WTC11 (cell line): ENCODE results near the gene ATP9B. TPM values are rescaled to one million over a fixed set of nuclear protein-coding genes. Genes with fewer than 3 reads are reported as not detected.

Experiments
- ATAC-seq: fragments of 200-7000 bp; cut with Tn5 transposase; 2 replicates; pipeline ENCODE4 v1.10.0; 2021; ENCODE audit warnings: mild to moderate bottlenecking, moderate library complexity
- CTCF ChIA-PET: fragments of 300-600 bp; sonication (Branson Sonifier 250); formaldehyde crosslinking; loops from one replicate; lab custom pipeline; 2021; ENCODE audit warnings: antibody characterized with exemption; lab: Charles Lee
- POLR2A ChIA-PET: fragments of 350-600 bp; sonication (Branson Sonifier 250); formaldehyde crosslinking; loops from one replicate; lab custom pipeline; 2021; ENCODE audit warnings: antibody characterized with exemption; lab: Charles Lee
- DNase-seq: peaks from one replicate; pipeline ENCODE4 v3.0.0; 2021; ENCODE audit warnings: low spot score
- H3K27ac Mint-ChIP-seq: 2 replicates; pipeline ENCODE4 v1.8.0; 2021; ENCODE audit warnings: mixed read lengths
- H3K27me3 Mint-ChIP-seq: 2 replicates; pipeline ENCODE4 v1.8.0; 2021; ENCODE audit warnings: low read depth, mild to moderate bottlenecking, moderate library complexity, mixed read lengths
- H3K36me3 Mint-ChIP-seq: 2 replicates; pipeline ENCODE4 v1.8.0; 2021; ENCODE audit warnings: mixed read lengths
- H3K4me1 Mint-ChIP-seq: 2 replicates; pipeline ENCODE4 v1.8.0; 2022; ENCODE audit warnings: mixed read lengths
- H3K4me3 Mint-ChIP-seq: 2 replicates; pipeline ENCODE4 v1.8.0; 2021; ENCODE audit warnings: mild to moderate bottlenecking, moderate library complexity, mixed read lengths
- H3K9me3 Mint-ChIP-seq: 2 replicates; pipeline ENCODE4 v1.8.0; 2021; ENCODE audit warnings: mixed read lengths
- CREB1 ChIP-seq: sonication (generic); formaldehyde crosslinking; IDR thresholded peaks from 2 replicates; pipeline ENCODE4 v1.8.0; 2023; ENCODE audit warnings: mild to moderate bottlenecking, missing genetic modification reagents
- CREM ChIP-seq: sonication (generic); formaldehyde crosslinking; IDR thresholded peaks from 2 replicates; pipeline ENCODE4 v1.8.1; 2022; ENCODE audit warnings: mild to moderate bottlenecking, missing genetic modification reagents, moderate library complexity
- EMX1 ChIP-seq: fragments of 250-450 bp; sonication (Bioruptor Pico); IDR thresholded peaks from 2 replicates; pipeline ENCODE4 v1.8.0; 2021; ENCODE audit warnings: mild to moderate bottlenecking
- ETV6 ChIP-seq: sonication (generic); formaldehyde crosslinking; IDR thresholded peaks from 2 replicates; pipeline ENCODE4 v1.8.1; 2022; ENCODE audit warnings: mild to moderate bottlenecking, missing genetic modification reagents
- GABPB1 ChIP-seq: sonication (generic); formaldehyde crosslinking; IDR thresholded peaks from 2 replicates; pipeline ENCODE4 v1.8.1; 2023; ENCODE audit warnings: mild to moderate bottlenecking, missing genetic modification reagents
- JAZF1 ChIP-seq: fragments of 250-450 bp; sonication (Bioruptor Pico); IDR thresholded peaks from 2 replicates; pipeline ENCODE4 v1.9.0; 2021; ENCODE audit warnings: moderate library complexity, mild to moderate bottlenecking, inconsistent platforms
- MXD4 ChIP-seq: fragments of 250-450 bp; sonication (Bioruptor Pico); IDR thresholded peaks from 2 replicates; pipeline ENCODE4 v1.8.0; 2021; ENCODE audit warnings: mild to moderate bottlenecking, moderate library complexity, borderline replicate concordance
- NFYB ChIP-seq: sonication (generic); formaldehyde crosslinking; conservative IDR thresholded peaks from 2 replicates; pipeline ENCODE4 v1.8.0; 2022; ENCODE audit warnings: low read depth, missing genetic modification reagents
- NR2C2 ChIP-seq: sonication (generic); formaldehyde crosslinking; IDR thresholded peaks from 2 replicates; pipeline ENCODE4 v1.8.0; 2022; ENCODE audit warnings: mild to moderate bottlenecking, missing genetic modification reagents
- PRRX2 ChIP-seq: fragments of 250-450 bp; sonication (Bioruptor Pico); IDR thresholded peaks from 2 replicates; pipeline ENCODE4 v1.8.0; 2021; ENCODE audit warnings: mild to moderate bottlenecking
- SMAD3 ChIP-seq: sonication (generic); formaldehyde crosslinking; IDR thresholded peaks from 2 replicates; pipeline ENCODE4 v1.8.0; 2022; ENCODE audit warnings: missing genetic modification reagents, mild to moderate bottlenecking, borderline replicate concordance
- SP1 ChIP-seq: sonication (generic); formaldehyde crosslinking; conservative IDR thresholded peaks from 2 replicates; pipeline ENCODE4 v1.8.1; 2022; ENCODE audit warnings: missing genetic modification reagents
- TEAD1 ChIP-seq: sonication (generic); formaldehyde crosslinking; IDR thresholded peaks from 2 replicates; pipeline ENCODE4 v1.8.0; 2022; ENCODE audit warnings: mild to moderate bottlenecking, missing genetic modification reagents
- TP53 ChIP-seq: sonication (generic); formaldehyde crosslinking; IDR thresholded peaks from 2 replicates; pipeline ENCODE4 v1.8.1; 2023; ENCODE audit warnings: mild to moderate bottlenecking, missing genetic modification reagents
- ZNF423 ChIP-seq: fragments of 250-450 bp; sonication (Bioruptor Pico); IDR thresholded peaks from 2 replicates; pipeline ENCODE4 v2.1.2; 2022; ENCODE audit warnings: mild to moderate bottlenecking, moderate library complexity
- total RNA-seq: library from RNA; stranded (reverse); gene quantifications from 3 replicates; pipeline ENCODE4 v1.2.3, GENCODE V29; 2021
- TF ChIP-seq, protein P1 (sequence below): sonication (generic); formaldehyde crosslinking; IDR thresholded peaks from 2 replicates; pipeline ENCODE4 v1.8.1; 2023; ENCODE audit warnings: mild to moderate bottlenecking, missing genetic modification reagents, moderate library complexity
- TF ChIP-seq, protein P2 (sequence below): sonication (generic); formaldehyde crosslinking; IDR thresholded peaks from 2 replicates; pipeline ENCODE4 v1.8.0; 2022; ENCODE audit warnings: mild to moderate bottlenecking, missing genetic modification reagents
- TF ChIP-seq, protein P3 (sequence below): sonication (generic); formaldehyde crosslinking; IDR thresholded peaks from 2 replicates; pipeline ENCODE4 v1.8.0; 2023; ENCODE audit warnings: missing genetic modification reagents
- TF ChIP-seq, protein P4 (sequence below): fragments of 250-450 bp; sonication (Bioruptor Pico); IDR thresholded peaks from 2 replicates; pipeline ENCODE4 v1.9.0; 2021; ENCODE audit warnings: moderate library complexity, mild to moderate bottlenecking, inconsistent platforms, borderline replicate concordance
- TF ChIP-seq, protein P5 (sequence below): sonication (generic); formaldehyde crosslinking; IDR thresholded peaks from 2 replicates; pipeline ENCODE4 v1.8.1; 2022; ENCODE audit warnings: mild to moderate bottlenecking, moderate library complexity, missing genetic modification reagents
- TF ChIP-seq, protein P6 (sequence below): fragments of 200-600 bp; IDR thresholded peaks from 2 replicates; pipeline ENCODE4 v1.8.0; 2022; ENCODE audit warnings: antibody characterized with exemption
- TF ChIP-seq, protein P7 (sequence below): sonication (generic); formaldehyde crosslinking; IDR thresholded peaks from 2 replicates; pipeline ENCODE4 v1.8.1; 2022; ENCODE audit warnings: mild to moderate bottlenecking, missing genetic modification reagents, moderate library complexity, borderline replicate concordance
- TF ChIP-seq, protein P8 (sequence below): sonication (generic); formaldehyde crosslinking; IDR thresholded peaks from 2 replicates; pipeline ENCODE4 v1.8.0; 2023; ENCODE audit warnings: missing genetic modification reagents, mild to moderate bottlenecking, borderline replicate concordance
- TF ChIP-seq, protein P9 (sequence below): sonication (generic); formaldehyde crosslinking; IDR thresholded peaks from 2 replicates; pipeline ENCODE4 v1.8.1; 2023; ENCODE audit warnings: mild to moderate bottlenecking, missing genetic modification reagents, moderate library complexity

ATP9B gene
- total RNA-seq, 1 experiment from 2014 or later = 19.0 TPM

DNA sequence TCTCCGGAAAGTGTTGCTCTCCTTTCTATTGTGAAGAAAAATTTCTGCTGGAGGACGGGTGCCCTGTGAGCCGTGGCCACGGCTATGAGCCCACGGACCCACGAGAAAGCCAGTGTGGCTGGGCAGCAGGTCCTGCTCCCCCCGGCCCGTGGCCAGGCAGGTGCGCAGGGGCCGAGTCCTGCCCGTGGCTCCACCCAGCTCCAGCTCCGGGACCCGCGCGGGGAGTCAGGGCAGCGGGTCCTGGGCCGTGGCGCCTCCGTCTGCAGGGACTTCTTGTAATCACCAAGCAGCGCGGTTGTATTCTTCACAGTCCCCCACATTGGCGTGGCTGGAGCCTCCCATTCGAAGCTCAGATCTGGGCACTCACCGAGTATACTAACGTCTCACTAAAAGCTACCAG lies 46.6 kb upstream of the ATP9B start (continued):
- TF ChIP-seq, protein P1, sequence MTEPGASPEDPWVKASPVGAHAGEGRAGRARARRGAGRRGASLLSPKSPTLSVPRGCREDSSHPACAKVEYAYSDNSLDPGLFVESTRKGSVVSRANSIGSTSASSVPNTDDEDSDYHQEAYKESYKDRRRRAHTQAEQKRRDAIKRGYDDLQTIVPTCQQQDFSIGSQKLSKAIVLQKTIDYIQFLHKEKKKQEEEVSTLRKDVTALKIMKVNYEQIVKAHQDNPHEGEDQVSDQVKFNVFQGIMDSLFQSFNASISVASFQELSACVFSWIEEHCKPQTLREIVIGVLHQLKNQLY (CRISPR knock-in tag) = no peak

DNA sequence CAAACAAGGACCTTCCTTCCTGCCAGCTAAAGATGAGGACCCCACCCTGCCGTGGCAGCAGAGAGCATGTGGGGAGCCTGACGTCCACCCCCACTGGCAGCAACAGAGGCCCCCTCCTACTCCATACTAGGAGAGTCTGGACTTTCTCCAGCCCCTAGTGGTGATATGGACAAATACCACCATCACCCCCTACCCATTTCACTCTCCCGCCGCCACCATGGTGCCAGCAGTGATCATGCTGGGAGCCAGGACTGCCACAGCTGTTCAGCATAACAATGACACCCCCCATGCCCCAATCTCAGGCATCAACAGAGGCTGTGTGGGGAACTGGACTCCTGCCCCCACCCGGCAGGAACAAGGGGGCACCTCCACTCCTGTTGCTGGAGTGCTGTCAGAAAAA lies 42.7 kb upstream of the ATP9B start:
- CTCF ChIA-PET = interaction anchor here (0.5 to 1.5 kb wide), 8 partner anchors 20 to 1184 kb away, joined by 3 to 6 read pairs (median 3); no protein-coding TSS in a partner anchor
- DNase-seq (peak; percentile 57), ATAC-seq (peak; percentile 98)
- H3K36me3 Mint-ChIP-seq = peaks cover 18% of the 10 kb centered on the region
- TF ChIP-seq, protein P2, sequence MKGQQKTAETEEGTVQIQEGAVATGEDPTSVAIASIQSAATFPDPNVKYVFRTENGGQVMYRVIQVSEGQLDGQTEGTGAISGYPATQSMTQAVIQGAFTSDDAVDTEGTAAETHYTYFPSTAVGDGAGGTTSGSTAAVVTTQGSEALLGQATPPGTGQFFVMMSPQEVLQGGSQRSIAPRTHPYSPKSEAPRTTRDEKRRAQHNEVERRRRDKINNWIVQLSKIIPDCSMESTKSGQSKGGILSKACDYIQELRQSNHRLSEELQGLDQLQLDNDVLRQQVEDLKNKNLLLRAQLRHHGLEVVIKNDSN (CRISPR knock-in tag) = no peak
- TF ChIP-seq, protein P3, sequence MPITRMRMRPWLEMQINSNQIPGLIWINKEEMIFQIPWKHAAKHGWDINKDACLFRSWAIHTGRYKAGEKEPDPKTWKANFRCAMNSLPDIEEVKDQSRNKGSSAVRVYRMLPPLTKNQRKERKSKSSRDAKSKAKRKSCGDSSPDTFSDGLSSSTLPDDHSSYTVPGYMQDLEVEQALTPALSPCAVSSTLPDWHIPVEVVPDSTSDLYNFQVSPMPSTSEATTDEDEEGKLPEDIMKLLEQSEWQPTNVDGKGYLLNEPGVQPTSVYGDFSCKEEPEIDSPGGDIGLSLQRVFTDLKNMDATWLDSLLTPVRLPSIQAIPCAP (CRISPR knock-in tag) = no peak
- no peak for TF ChIP-seq NFYB
- TF ChIP-seq EMX1 = no peak
- TF ChIP-seq NR2C2 (CRISPR knock-in tag) = no peak
- no peak for TF ChIP-seq TEAD1 (CRISPR knock-in tag)
- TF ChIP-seq, protein P4, sequence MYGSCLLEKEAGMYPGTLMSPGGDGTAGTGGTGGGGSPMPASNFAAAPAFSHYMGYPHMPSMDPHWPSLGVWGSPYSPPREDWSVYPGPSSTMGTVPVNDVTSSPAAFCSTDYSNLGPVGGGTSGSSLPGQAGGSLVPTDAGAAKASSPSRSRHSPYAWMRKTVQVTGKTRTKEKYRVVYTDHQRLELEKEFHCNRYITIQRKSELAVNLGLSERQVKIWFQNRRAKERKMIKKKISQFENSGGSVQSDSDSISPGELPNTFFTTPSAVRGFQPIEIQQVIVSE = no peak
- no peak for TF ChIP-seq MXD4 (CRISPR knock-in tag)
- no peak for TF ChIP-seq ETV6 (CRISPR knock-in tag)
- 0 out of 2 replicates have a peak, but pooled peaks have one; percentile 39 for TF ChIP-seq SP1 (CRISPR knock-in tag)
- no peak for TF ChIP-seq CREM (CRISPR knock-in tag)
- TF ChIP-seq, protein P5, sequence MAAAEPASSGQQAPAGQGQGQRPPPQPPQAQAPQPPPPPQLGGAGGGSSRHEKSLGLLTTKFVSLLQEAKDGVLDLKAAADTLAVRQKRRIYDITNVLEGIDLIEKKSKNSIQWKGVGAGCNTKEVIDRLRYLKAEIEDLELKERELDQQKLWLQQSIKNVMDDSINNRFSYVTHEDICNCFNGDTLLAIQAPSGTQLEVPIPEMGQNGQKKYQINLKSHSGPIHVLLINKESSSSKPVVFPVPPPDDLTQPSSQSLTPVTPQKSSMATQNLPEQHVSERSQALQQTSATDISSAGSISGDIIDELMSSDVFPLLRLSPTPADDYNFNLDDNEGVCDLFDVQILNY (CRISPR knock-in tag) = no peak
- TF ChIP-seq TP53 (CRISPR knock-in tag) = no peak
- TF ChIP-seq, protein P6, sequence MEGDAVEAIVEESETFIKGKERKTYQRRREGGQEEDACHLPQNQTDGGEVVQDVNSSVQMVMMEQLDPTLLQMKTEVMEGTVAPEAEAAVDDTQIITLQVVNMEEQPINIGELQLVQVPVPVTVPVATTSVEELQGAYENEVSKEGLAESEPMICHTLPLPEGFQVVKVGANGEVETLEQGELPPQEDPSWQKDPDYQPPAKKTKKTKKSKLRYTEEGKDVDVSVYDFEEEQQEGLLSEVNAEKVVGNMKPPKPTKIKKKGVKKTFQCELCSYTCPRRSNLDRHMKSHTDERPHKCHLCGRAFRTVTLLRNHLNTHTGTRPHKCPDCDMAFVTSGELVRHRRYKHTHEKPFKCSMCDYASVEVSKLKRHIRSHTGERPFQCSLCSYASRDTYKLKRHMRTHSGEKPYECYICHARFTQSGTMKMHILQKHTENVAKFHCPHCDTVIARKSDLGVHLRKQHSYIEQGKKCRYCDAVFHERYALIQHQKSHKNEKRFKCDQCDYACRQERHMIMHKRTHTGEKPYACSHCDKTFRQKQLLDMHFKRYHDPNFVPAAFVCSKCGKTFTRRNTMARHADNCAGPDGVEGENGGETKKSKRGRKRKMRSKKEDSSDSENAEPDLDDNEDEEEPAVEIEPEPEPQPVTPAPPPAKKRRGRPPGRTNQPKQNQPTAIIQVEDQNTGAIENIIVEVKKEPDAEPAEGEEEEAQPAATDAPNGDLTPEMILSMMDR = peak; percentile 49; the same call in 1 of the 2 replicates
- TF ChIP-seq ZNF423 = peak; percentile 86
- TF ChIP-seq, protein P7, sequence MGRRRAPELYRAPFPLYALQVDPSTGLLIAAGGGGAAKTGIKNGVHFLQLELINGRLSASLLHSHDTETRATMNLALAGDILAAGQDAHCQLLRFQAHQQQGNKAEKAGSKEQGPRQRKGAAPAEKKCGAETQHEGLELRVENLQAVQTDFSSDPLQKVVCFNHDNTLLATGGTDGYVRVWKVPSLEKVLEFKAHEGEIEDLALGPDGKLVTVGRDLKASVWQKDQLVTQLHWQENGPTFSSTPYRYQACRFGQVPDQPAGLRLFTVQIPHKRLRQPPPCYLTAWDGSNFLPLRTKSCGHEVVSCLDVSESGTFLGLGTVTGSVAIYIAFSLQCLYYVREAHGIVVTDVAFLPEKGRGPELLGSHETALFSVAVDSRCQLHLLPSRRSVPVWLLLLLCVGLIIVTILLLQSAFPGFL = no peak
- TF ChIP-seq CREB1 = no peak
- no peak for TF ChIP-seq GABPB1 (CRISPR knock-in tag)
- TF ChIP-seq PRRX2 (CRISPR knock-in tag) = no peak
- TF ChIP-seq, protein P8, sequence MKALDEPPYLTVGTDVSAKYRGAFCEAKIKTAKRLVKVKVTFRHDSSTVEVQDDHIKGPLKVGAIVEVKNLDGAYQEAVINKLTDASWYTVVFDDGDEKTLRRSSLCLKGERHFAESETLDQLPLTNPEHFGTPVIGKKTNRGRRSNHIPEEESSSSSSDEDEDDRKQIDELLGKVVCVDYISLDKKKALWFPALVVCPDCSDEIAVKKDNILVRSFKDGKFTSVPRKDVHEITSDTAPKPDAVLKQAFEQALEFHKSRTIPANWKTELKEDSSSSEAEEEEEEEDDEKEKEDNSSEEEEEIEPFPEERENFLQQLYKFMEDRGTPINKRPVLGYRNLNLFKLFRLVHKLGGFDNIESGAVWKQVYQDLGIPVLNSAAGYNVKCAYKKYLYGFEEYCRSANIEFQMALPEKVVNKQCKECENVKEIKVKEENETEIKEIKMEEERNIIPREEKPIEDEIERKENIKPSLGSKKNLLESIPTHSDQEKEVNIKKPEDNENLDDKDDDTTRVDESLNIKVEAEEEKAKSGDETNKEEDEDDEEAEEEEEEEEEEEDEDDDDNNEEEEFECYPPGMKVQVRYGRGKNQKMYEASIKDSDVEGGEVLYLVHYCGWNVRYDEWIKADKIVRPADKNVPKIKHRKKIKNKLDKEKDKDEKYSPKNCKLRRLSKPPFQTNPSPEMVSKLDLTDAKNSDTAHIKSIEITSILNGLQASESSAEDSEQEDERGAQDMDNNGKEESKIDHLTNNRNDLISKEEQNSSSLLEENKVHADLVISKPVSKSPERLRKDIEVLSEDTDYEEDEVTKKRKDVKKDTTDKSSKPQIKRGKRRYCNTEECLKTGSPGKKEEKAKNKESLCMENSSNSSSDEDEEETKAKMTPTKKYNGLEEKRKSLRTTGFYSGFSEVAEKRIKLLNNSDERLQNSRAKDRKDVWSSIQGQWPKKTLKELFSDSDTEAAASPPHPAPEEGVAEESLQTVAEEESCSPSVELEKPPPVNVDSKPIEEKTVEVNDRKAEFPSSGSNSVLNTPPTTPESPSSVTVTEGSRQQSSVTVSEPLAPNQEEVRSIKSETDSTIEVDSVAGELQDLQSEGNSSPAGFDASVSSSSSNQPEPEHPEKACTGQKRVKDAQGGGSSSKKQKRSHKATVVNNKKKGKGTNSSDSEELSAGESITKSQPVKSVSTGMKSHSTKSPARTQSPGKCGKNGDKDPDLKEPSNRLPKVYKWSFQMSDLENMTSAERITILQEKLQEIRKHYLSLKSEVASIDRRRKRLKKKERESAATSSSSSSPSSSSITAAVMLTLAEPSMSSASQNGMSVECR (CRISPR knock-in tag) = no peak
- TF ChIP-seq, protein P9, sequence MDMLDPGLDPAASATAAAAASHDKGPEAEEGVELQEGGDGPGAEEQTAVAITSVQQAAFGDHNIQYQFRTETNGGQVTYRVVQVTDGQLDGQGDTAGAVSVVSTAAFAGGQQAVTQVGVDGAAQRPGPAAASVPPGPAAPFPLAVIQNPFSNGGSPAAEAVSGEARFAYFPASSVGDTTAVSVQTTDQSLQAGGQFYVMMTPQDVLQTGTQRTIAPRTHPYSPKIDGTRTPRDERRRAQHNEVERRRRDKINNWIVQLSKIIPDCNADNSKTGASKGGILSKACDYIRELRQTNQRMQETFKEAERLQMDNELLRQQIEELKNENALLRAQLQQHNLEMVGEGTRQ (CRISPR knock-in tag) = no peak
- TF ChIP-seq SMAD3 (CRISPR knock-in tag) = no peak
- TF ChIP-seq JAZF1 (CRISPR knock-in tag) = no peak
- H3K4me1 Mint-ChIP-seq = peaks cover 7% of the 10 kb centered on the region
- H3K9me3 Mint-ChIP-seq = peaks cover 33% of the 10 kb centered on the region
- POLR2A ChIA-PET = no interaction called here
- no peak overlapping the region for H3K27ac Mint-ChIP-seq
- H3K27me3 Mint-ChIP-seq = no peaks in the 10 kb centered on the region; the same call in 1 of the 2 replicates
- H3K4me3 Mint-ChIP-seq = no peak overlapping the region
